ENCODE results near the gene SGTA. TPM values are rescaled to one million over a fixed set of nuclear protein-coding genes. Genes with fewer than 3 reads are reported as not detected.

The SGTA gene
- total and polyA plus RNA-seq, 2 of the 13 experiments (the other 11 are each of a cell fraction or from before 2014, with no cell fraction given) = 43.9 to 47.4 TPM

DNA sequence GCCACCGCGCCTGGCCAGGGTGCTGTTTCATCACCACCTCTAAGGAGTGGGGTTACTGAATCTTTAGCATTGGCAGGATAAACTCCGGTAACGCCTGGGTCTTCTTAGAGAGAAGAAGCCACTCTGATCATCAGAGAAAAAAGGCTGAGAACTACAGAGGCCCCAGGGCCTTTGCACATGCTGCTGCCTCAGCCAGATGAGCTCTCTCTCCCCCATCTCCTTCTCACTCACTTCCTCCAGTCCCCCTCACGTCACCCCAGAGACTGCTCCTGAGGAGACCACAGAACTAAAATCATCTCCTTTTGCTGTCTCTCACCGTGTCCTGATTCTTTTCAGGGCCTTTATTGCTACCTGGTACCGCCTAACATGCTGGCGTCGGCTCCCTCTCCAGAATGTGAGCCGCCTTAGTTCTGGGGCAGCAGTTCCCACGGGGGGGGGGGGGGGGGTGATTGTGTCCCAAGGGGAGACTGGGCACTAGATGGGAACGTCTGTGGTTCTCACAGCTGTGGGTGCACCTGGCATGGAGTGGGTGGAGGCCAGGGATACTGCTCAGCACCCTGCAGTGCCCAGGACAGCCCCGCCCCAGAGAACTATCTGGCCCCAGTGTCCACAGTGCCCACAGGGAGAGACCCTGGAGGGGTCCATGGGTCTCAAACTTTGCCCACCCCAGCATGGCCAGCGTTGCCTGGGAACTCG lies 56.8 kb downstream of the SGTA start:
- peak overlapping the region in 1 of 3 experiments; percentile 33; a peak in 1 of 6 replicates for H3K4me3 ChIP-seq (replicated peaks in 1 of 3; ENCODE audit: insufficient read depth in 1 of 3, low read depth in 2 of 3, low read length in 3 of 3)
- no TSS peak for BruUV-seq (replicated peaks)
- intact Hi-C loops (cut with micrococcal nuclease; ENCODE audit: unreplicated experiment) (no loop called here), in situ Hi-C loops (cut with HindIII; ENCODE audit: extremely low pct_ligation_motif_present, low pct_unique_long_range_greater_than_20kb) (no loop called here)
- TF ChIP-seq, protein P1, sequence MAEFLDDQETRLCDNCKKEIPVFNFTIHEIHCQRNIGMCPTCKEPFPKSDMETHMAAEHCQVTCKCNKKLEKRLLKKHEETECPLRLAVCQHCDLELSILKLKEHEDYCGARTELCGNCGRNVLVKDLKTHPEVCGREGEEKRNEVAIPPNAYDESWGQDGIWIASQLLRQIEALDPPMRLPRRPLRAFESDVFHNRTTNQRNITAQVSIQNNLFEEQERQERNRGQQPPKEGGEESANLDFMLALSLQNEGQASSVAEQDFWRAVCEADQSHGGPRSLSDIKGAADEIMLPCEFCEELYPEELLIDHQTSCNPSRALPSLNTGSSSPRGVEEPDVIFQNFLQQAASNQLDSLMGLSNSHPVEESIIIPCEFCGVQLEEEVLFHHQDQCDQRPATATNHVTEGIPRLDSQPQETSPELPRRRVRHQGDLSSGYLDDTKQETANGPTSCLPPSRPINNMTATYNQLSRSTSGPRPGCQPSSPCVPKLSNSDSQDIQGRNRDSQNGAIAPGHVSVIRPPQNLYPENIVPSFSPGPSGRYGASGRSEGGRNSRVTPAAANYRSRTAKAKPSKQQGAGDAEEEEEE (CRISPR knock-in tag; IDR thresholded peaks at IDR 0.05; ENCODE audit: borderline replicate concordance) = no peak
- TF ChIP-seq NCOA1 (CRISPR knock-in tag; IDR thresholded peaks at IDR 0.05) (no peak), SCMH1 (CRISPR knock-in tag; IDR thresholded peaks at IDR 0.05; ENCODE audit: borderline replicate concordance) (no peak), CHD2 (IDR thresholded peaks at IDR 0.05; ENCODE audit: low read depth, low read length) (no peak), ZMYM3 (CRISPR knock-in tag; IDR thresholded peaks at IDR 0.05) (peak; percentile 40; the same call in 1 of the 2 replicates)
- TF ChIP-seq, protein P2, sequence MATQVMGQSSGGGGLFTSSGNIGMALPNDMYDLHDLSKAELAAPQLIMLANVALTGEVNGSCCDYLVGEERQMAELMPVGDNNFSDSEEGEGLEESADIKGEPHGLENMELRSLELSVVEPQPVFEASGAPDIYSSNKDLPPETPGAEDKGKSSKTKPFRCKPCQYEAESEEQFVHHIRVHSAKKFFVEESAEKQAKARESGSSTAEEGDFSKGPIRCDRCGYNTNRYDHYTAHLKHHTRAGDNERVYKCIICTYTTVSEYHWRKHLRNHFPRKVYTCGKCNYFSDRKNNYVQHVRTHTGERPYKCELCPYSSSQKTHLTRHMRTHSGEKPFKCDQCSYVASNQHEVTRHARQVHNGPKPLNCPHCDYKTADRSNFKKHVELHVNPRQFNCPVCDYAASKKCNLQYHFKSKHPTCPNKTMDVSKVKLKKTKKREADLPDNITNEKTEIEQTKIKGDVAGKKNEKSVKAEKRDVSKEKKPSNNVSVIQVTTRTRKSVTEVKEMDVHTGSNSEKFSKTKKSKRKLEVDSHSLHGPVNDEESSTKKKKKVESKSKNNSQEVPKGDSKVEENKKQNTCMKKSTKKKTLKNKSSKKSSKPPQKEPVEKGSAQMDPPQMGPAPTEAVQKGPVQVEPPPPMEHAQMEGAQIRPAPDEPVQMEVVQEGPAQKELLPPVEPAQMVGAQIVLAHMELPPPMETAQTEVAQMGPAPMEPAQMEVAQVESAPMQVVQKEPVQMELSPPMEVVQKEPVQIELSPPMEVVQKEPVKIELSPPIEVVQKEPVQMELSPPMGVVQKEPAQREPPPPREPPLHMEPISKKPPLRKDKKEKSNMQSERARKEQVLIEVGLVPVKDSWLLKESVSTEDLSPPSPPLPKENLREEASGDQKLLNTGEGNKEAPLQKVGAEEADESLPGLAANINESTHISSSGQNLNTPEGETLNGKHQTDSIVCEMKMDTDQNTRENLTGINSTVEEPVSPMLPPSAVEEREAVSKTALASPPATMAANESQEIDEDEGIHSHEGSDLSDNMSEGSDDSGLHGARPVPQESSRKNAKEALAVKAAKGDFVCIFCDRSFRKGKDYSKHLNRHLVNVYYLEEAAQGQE (IDR thresholded peaks at IDR 0.05; ENCODE audit: borderline replicate concordance in 1 of 2, low read depth in 1 of 2, low read length in 2 of 2) = no peak
- H4K20me1 ChIP-seq (ENCODE audit: insufficient read depth, low read length) = no peaks in the 10 kb centered on the region
- H3K4me1 ChIP-seq (ENCODE audit: insufficient read depth, low read length) = peaks cover 31% of the 10 kb centered on the region
- DNase-seq (ENCODE audit: low spot score) (no peak), FAIRE-seq (no peak), ATAC-seq (no peak)
- no peak overlapping the region for H2AFZ ChIP-seq (ENCODE audit: low read length)
- no peak overlapping the region for H3K9ac ChIP-seq (ENCODE audit: insufficient read depth, low read depth, low read length)
- no peak overlapping the region for H3K4me2 ChIP-seq (ENCODE audit: low read depth, low read length)
- ChIA-PET CTCF (ENCODE audit: low intra/inter-chr PET ratio, low total read pairs) (no interaction called here), POLR2A (interaction anchor here (1.2 kb wide), 1 partner anchor 14 kb away, joined by 3 read pairs; no protein-coding TSS in a partner anchor)
- H3K79me2 ChIP-seq (ENCODE audit: insufficient read depth, low read length) = no peaks in the 10 kb centered on the region
- no peaks in the 10 kb centered on the region for H3K36me3 ChIP-seq (replicated peaks in 1 of 2; ENCODE audit: control insufficient read depth in 1 of 2, insufficient read depth in 2 of 2, low read length in 2 of 2)
- peaks cover 21 to 54% of the 10 kb centered on the region in 2 experiments for H3K27me3 ChIP-seq (ENCODE audit: control insufficient read depth in 1 of 2, insufficient read depth in 2 of 2, low read length in 2 of 2)
- H3K27ac ChIP-seq (ENCODE audit: extremely low read length, insufficient read depth, low read length) = no peak overlapping the region
- no peaks in the 10 kb centered on the region for H3K9me3 ChIP-seq (ENCODE audit: low read length)
- 47% methylated on average over 8 of the region's 15 CpGs for WGBS (ENCODE audit: low lambda C conversion rate)

Measured in HepG2 (cell line).